Lung (tissue), 16 donors: ENCODE data around the gene GNB2. TPM values are rescaled to one million over a fixed set of nuclear protein-coding genes. Genes with fewer than 3 reads are reported as not detected.

ENCODE experiments used
- ATAC-seq: fragments of 200-7000 bp; cut with Tn5 transposase; one replicate; pipeline ENCODE4 v1.9.1; 2020; ENCODE audit warnings: moderate number of reproducible peaks; ENCODE audit not compliant: insufficient read depth, low FRiP score
- DNase-seq, 3 donors: peaks; one replicate each; pipeline ENCODE4 v3.0.0-alpha.2; 2013 to 2017
- H3K27ac ChIP-seq, 2 donors: one replicate each; pipeline ENCODE4 v1.5.1; 2013; ENCODE audit warnings: mild to moderate bottlenecking in 2 of 2, moderate library complexity in 2 of 2, control low read depth in 1 of 2, inconsistent platforms in 1 of 2, low read depth in 1 of 2, low read length in 1 of 2
- H3K27me3 ChIP-seq, 3 donors: one replicate each; pipeline ENCODE4 v1.5.1; 2013; ENCODE audit warnings: low read length in 2 of 3; ENCODE audit not compliant: control insufficient read depth in 3 of 3, insufficient read depth in 3 of 3
- H3K36me3 ChIP-seq, 4 donors: one replicate each; pipeline ENCODE4 v1.5.1; 2013; ENCODE audit warnings: low read length in 4 of 4, mild to moderate bottlenecking in 1 of 4, moderate library complexity in 1 of 4; ENCODE audit not compliant: control insufficient read depth in 4 of 4, insufficient read depth in 4 of 4
- H3K4me1 ChIP-seq, 5 donors: one replicate each; pipeline ENCODE4 v1.5.1; 2013; ENCODE audit warnings: low read length in 5 of 5, mild to moderate bottlenecking in 2 of 5, moderate library complexity in 1 of 5; ENCODE audit not compliant: control insufficient read depth in 5 of 5, insufficient read depth in 5 of 5
- H3K4me3 ChIP-seq: one replicate; pipeline ENCODE4 v1.5.1; 2013; ENCODE audit warnings: mild to moderate bottlenecking, control low read depth, moderate library complexity
- H3K9ac ChIP-seq, 2 donors: one replicate each; pipeline ENCODE4 v1.5.1; 2013; ENCODE audit warnings: low read length in 2 of 2, control low read depth in 1 of 2; ENCODE audit not compliant: insufficient read depth in 1 of 2
- H3K9me3 ChIP-seq, 4 donors: one replicate each; pipeline ENCODE4 v1.5.1; 2013; ENCODE audit warnings: low read length in 3 of 4, mild to moderate bottlenecking in 1 of 4, moderate library complexity in 1 of 4; ENCODE audit not compliant: control insufficient read depth in 4 of 4, insufficient read depth in 3 of 4
- CTCF ChIP-seq: IDR thresholded peaks from 2 replicates; pipeline ENCODE4 v1.5.1; 2012; ENCODE audit warnings: mild to moderate bottlenecking; ENCODE audit errors: control extremely low read depth, extremely low read depth
- WGBS, 2 donors: extraction: QIAGEN DNeasy Blood & Tissue Kit; methylation state at CpG; one replicate each; pipeline ENCODE4 v1.1.7; 2013; 5-methylcytosine and 5-hydroxymethylcytosine counted together
- long read RNA-seq, 5 donors: transcript quantifications; one replicate each; lab custom pipeline, GENCODE V29; 2026
- polyA plus RNA-seq, 2 donors: library from polyadenylated mRNA; stranded (reverse); fragments of 200-250 nt; gene quantifications; one replicate each; pipeline ENCODE4 v1.2.1, GENCODE V29; 2013
- total RNA-seq, 2 donors: library from RNA; depleted of rRNA in 1 of 2; stranded (reverse); fragments of >200 nt in 1 of 2; gene quantifications; one replicate each; pipeline ENCODE4 v1.2.1, GENCODE V29; 2014 to 2021
- donor health status: control.
- donor health status: control.
- donor health status: Bipolar disorder and iron deficiency.
- donor health status: healthy.
- donor health status: DM: yes; HTN: yes; CAD: no.

GNB2 gene
- 100 to 1,000 TPM; 150 to 327 TPM for total RNA-seq
- 100 to 1,000 TPM; 130 to 381 TPM for polyA plus RNA-seq
- long read RNA-seq, donor 1, transcript GNB2-201 (10 exons, 1,878 nt), result major isoform, 88 of 94 reads
- long read RNA-seq, donor 1, transcript GNB2-202 (9 exons, 1,524 nt), result minor isoform, 6 of 94 reads
- long read RNA-seq, donor 1, partial matches to known transcripts, result 0 of 94 reads
- long read RNA-seq, donor 1, other reads (novel, unspliced or antisense), result 0 of 94 reads
- long read RNA-seq, donor 2, transcript GNB2-201 (10 exons, 1,878 nt), result major isoform, 27 of 35 reads
- long read RNA-seq, donor 2, transcript GNB2-202 (9 exons, 1,524 nt), result minor isoform, 5 of 35 reads
- long read RNA-seq, donor 2, partial matches to known transcripts, result 0 of 35 reads
- long read RNA-seq, donor 2, other reads (novel, unspliced or antisense), result 0 of 35 reads
- long read RNA-seq, donor 3, transcript GNB2-202 (9 exons, 1,524 nt), result minor isoform, 7 of 54 reads
- long read RNA-seq, donor 3, transcript GNB2-201 (10 exons, 1,878 nt), result major isoform, 47 of 54 reads
- long read RNA-seq, donor 3, partial matches to known transcripts, result 0 of 54 reads
- long read RNA-seq, donor 3, other reads (novel, unspliced or antisense), result 0 of 54 reads
- long read RNA-seq, donor 4, transcript GNB2-201 (10 exons, 1,878 nt), result major isoform, 17 of 45 reads
- long read RNA-seq, donor 4, partial matches to known transcripts, result 27 of 45 reads
- long read RNA-seq, donor 4, other reads (novel, unspliced or antisense), result 0 of 45 reads
- long read RNA-seq, donor 5, transcript GNB2-201 (10 exons, 1,878 nt), result major isoform, 76 of 87 reads
- long read RNA-seq, donor 5, transcript GNB2-202 (9 exons, 1,524 nt), result minor isoform, 10 of 87 reads
- long read RNA-seq, donor 5, partial matches to known transcripts, result 0 of 87 reads
- long read RNA-seq, donor 5, other reads (novel, unspliced or antisense), result 0 of 87 reads

DNA sequence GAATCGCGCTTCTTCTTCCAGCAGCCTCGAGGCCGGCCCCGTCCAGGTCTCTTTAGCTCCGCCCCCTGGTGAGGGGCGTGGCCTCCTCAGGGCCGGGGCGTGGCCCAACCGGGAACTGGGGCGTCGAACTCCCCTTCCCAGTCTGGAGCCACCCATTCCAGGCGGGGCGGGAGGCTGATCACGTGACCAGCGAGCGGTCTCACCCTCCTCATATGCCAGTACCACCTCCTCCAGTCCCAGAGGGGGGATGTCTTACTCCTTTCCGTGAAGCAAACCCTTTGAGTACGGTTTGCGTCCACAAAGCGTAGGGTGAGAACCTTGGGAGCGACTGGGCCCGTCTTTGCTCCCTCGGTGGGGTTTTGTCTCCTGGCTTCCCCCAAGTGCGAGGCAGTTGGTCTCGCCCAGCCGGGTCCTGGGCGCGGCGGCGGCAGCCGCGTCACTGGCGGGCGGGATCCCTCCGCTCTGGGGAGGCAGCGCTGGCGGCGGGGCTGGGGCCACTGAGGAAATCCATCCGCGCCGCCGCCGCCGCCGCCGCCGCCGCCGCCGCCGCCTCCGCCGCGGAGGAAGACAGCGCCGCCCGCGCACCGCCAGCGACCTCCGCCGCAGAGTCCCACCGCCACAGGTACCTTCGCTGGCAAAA, at the start of gene GNB2:
Gene GNB2 (plus strand): TSS at position 439 of the 640 bp plus-strand sequence. CDS start 2,526 bp downstream, outside the sequence.
- H3K9me3 ChIP-seq, result no peaks in the 10 kb centered on the region
- peak within 1 kb of the TSS; percentile 37 to 55 for H3K9ac ChIP-seq
- peak within 1 kb of the TSS; percentile 86 to 94 for H3K27ac ChIP-seq
- no peak for TF ChIP-seq CTCF
- peaks cover 0 to 21% (median 16%) of the 10 kb centered on the region in 4 donors for H3K36me3 ChIP-seq
- H3K4me3 ChIP-seq, result peak within 1 kb of the TSS; percentile 65
- peak; percentile 99 for DNase-seq
- peaks cover 0 to 2% (median 0%) of the 10 kb centered on the region in 3 donors for H3K27me3 ChIP-seq
- peaks cover 0 to 7% (median 2%) of the 10 kb centered on the region in 5 donors for H3K4me1 ChIP-seq
- peak; percentile 92 for ATAC-seq
- 0 to 1% methylated on average over 36 to 65 of the region's 65 CpGs for WGBS, 2 donors

GRCh38 chr7:100623951-100624824, 49.4 kb upstream of the GNB2 start:
- no peaks in the 10 kb centered on the region for H3K9me3 ChIP-seq
- peaks cover 0 to 1% (median 0%) of the 10 kb centered on the region in 4 donors for H3K36me3 ChIP-seq
- WGBS, 2 donors, result 83 to 93% methylated on average over 15 of the region's 15 CpGs
- H3K9ac ChIP-seq, result no peak overlapping the region
- no peak overlapping the region for H3K27ac ChIP-seq
- DNase-seq (no peak), ATAC-seq (no peak)
- no peak overlapping the region for H3K4me3 ChIP-seq
- peaks cover 0 to 6% (median 0%) of the 10 kb centered on the region in 5 donors for H3K4me1 ChIP-seq
- TF ChIP-seq CTCF, result no peak
- H3K27me3 ChIP-seq, result no peaks in the 10 kb centered on the region

GRCh38 chr7:100626055-100626454, 47.5 kb upstream of the GNB2 start:
- no peak overlapping the region for H3K4me3 ChIP-seq
- no peak overlapping the region for H3K27ac ChIP-seq
- peaks cover 0 to 6% (median 0%) of the 10 kb centered on the region in 5 donors for H3K4me1 ChIP-seq
- H3K9me3 ChIP-seq, result no peaks in the 10 kb centered on the region
- no peaks in the 10 kb centered on the region for H3K27me3 ChIP-seq
- ATAC-seq (no peak), DNase-seq (no peak)
- no peak overlapping the region for H3K9ac ChIP-seq
- 16 to 30% methylated on average over 3 of the region's 3 CpGs for WGBS, 2 donors
- TF ChIP-seq CTCF, result no peak
- H3K36me3 ChIP-seq, result no peaks in the 10 kb centered on the region
